HepG2 (cell line): Measurements from ENCODE around the gene HP1BP3. TPM values are rescaled to one million over a fixed set of nuclear protein-coding genes. Genes with fewer than 3 reads are reported as not detected.

Source experiments
- CENPT ChIP-seq: sonication (generic); formaldehyde crosslinking; IDR thresholded peaks from 2 replicates; pipeline ENCODE4 v1.8.0; 2022; ENCODE audit warnings: low read depth, mild to moderate bottlenecking, moderate library complexity, missing genetic modification reagents
- EHMT2 ChIP-seq: fragments of 200-600 bp; sonication (generic); IDR thresholded peaks from 2 replicates; pipeline ENCODE4 v1.7.0; 2017; ENCODE audit warnings: antibody characterized with exemption, low read depth, low read length, borderline replicate concordance
- NFATC3 ChIP-seq: sonication (generic); formaldehyde crosslinking; IDR thresholded peaks from 2 replicates; pipeline ENCODE4 v1.5.1; 2020; ENCODE audit warnings: mild to moderate bottlenecking, missing genetic modification reagents
- PAF1 ChIP-seq: IDR thresholded peaks from 2 replicates; pipeline ENCODE4 v1.6.1; 2016; ENCODE audit warnings: missing genetic modification reagents, missing compliant biosample characterization
- PHF8 ChIP-seq: sonication (generic); formaldehyde crosslinking; IDR thresholded peaks from 2 replicates; pipeline ENCODE4 v1.5.0; 2020; ENCODE audit warnings: missing genetic modification reagents
- SAP130 ChIP-seq: IDR thresholded peaks from 2 replicates; pipeline ENCODE4 v1.6.1; 2016; ENCODE audit warnings: low read depth
- TBX3 ChIP-seq: fragments of 450-650 bp; IDR thresholded peaks from 2 replicates; pipeline ENCODE4 v1.6.1; 2017; ENCODE audit warnings: antibody characterized with exemption, mild to moderate bottlenecking, inconsistent platforms, borderline replicate concordance
- ZNF251 ChIP-seq: sonication (generic); formaldehyde crosslinking; IDR thresholded peaks from 2 replicates; pipeline ENCODE4 v1.9.0; 2021; ENCODE audit warnings: mild to moderate bottlenecking, missing genetic modification reagents
- ZNF670 ChIP-seq: sonication (generic); formaldehyde crosslinking; IDR thresholded peaks from 2 replicates; pipeline ENCODE4 v1.8.0; 2022; ENCODE audit warnings: mild to moderate bottlenecking, missing genetic modification reagents, borderline replicate concordance
- ZNF781 ChIP-seq: sonication (generic); formaldehyde crosslinking; IDR thresholded peaks from 2 replicates; pipeline ENCODE4 v1.5.1; 2020; ENCODE audit warnings: borderline replicate concordance, mild to moderate bottlenecking, missing genetic modification reagents; ENCODE audit errors: not compliant biosample characterization
- polyA plus RNA-seq, 8 experiments: library from polyadenylated mRNA; depleted of rRNA in 3 of 8; stranded (reverse) in 7 of 8; unstranded in 1 of 8; fragments of >200 nt; fragmentation: Illumina TruSeq in 4 of 8; extraction: Trizol in 4 of 8; gene quantifications; 2 replicates each; pipeline versions ENCODE4 v1.2.1 to v1.2.3, GENCODE V29; 2011 to 2016; ENCODE audit warnings: low read depth in 4 of 8, missing spikeins in 1 of 8, mixed read lengths in 1 of 8; ENCODE audit not compliant: insufficient read depth in 1 of 8
- total RNA-seq, 5 experiments: library from RNA; depleted of rRNA; stranded (reverse); fragments of >200 nt; fragmentation: Illumina TruSeq; extraction: Trizol; gene quantifications; 2 replicates each; pipeline ENCODE4 v1.2.3, GENCODE V29; 2016; ENCODE audit warnings: low read depth in 1 of 5
- TF ChIP-seq, protein P1 (sequence below): sonication (generic); formaldehyde crosslinking; IDR thresholded peaks from 2 replicates; pipeline ENCODE4 v1.5.0; 2020; ENCODE audit warnings: mild to moderate bottlenecking, missing genetic modification reagents, borderline replicate concordance
- TF ChIP-seq, protein P2 (sequence below): sonication (generic); formaldehyde crosslinking; IDR thresholded peaks from 2 replicates; pipeline ENCODE4 v1.4.0; 2020; ENCODE audit warnings: low read depth, mild to moderate bottlenecking, missing genetic modification reagents
- TF ChIP-seq, protein P3 (sequence below): sonication (generic); formaldehyde crosslinking; IDR thresholded peaks from 2 replicates; pipeline ENCODE4 v1.8.1; 2023; ENCODE audit warnings: missing genetic modification reagents, inconsistent platforms, borderline replicate concordance
- TF ChIP-seq, protein P4 (sequence below): sonication (generic); formaldehyde crosslinking; IDR thresholded peaks from 2 replicates; pipeline ENCODE4 v1.9.0; 2021; ENCODE audit warnings: missing genetic modification reagents, borderline replicate concordance
- TF ChIP-seq, protein P5 (sequence below): IDR thresholded peaks from 2 replicates; pipeline ENCODE4 v1.6.1; 2012; ENCODE audit warnings: inconsistent platforms
- TF ChIP-seq, protein P6 (sequence below): sonication (generic); formaldehyde crosslinking; IDR thresholded peaks from 2 replicates; pipeline ENCODE4 v1.4.0; 2020; ENCODE audit warnings: missing genetic modification reagents, borderline replicate concordance

The HP1BP3 gene
- total and polyA plus RNA-seq, 2 of the 13 experiments (the other 11 are each of a cell fraction or from before 2014, with no cell fraction given), result 98.5 to 137 TPM

DNA sequence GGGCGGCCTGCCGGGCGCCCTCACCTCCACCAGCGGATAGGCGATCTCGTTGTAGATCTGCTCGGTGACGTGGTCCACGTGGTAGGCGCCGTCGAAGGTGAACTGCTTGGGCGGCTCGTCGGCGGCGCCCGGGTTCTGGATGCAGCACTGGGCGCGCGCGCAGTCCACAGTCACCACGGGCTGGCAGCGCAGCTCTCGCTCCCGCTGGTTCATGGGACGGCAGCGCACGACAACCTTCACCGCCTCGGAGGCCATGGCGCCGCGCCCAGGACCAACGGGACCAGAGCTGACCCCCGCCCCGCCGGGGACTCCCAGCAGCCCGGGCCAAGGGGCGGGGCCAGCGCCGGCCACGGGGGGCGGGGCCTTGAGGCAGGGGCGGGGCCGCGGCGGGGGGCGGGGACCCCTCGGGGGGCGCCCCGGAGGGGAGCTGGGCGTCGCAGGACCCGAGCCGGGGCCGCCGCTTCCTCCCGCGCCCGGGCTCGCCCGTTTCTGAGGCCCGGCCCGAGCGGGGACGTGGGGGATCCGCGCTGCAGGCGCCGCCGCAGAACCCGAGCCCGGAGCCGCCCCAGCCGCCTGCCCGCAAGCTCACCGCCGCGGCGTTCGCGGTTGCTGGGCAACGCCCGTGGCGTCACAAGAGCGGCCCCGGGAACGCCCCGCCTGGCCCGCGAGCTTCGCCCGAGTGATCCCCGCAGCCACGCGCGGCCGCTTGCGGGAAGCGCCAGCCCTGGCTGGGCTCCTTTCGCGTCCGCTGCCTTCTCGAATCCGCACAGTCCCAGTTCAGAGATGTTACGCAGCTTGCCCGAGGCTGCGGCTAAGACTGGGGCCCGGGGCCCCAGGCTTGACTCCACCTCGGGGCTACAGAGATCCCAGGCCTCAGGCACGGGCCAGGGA, 69.4 kb downstream of the HP1BP3 start, which contains the start of gene KIF17 (continued):
- TF ChIP-seq, protein P1, sequence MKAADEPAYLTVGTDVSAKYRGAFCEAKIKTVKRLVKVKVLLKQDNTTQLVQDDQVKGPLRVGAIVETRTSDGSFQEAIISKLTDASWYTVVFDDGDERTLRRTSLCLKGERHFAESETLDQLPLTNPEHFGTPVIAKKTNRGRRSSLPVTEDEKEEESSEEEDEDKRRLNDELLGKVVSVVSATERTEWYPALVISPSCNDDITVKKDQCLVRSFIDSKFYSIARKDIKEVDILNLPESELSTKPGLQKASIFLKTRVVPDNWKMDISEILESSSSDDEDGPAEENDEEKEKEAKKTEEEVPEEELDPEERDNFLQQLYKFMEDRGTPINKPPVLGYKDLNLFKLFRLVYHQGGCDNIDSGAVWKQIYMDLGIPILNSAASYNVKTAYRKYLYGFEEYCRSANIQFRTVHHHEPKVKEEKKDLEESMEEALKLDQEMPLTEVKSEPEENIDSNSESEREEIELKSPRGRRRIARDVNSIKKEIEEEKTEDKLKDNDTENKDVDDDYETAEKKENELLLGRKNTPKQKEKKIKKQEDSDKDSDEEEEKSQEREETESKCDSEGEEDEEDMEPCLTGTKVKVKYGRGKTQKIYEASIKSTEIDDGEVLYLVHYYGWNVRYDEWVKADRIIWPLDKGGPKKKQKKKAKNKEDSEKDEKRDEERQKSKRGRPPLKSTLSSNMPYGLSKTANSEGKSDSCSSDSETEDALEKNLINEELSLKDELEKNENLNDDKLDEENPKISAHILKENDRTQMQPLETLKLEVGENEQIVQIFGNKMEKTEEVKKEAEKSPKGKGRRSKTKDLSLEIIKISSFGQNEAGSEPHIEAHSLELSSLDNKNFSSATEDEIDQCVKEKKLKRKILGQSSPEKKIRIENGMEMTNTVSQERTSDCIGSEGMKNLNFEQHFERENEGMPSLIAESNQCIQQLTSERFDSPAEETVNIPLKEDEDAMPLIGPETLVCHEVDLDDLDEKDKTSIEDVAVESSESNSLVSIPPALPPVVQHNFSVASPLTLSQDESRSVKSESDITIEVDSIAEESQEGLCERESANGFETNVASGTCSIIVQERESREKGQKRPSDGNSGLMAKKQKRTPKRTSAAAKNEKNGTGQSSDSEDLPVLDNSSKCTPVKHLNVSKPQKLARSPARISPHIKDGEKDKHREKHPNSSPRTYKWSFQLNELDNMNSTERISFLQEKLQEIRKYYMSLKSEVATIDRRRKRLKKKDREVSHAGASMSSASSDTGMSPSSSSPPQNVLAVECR (CRISPR knock-in tag), result peak; percentile 47; the same call in 1 of the 2 replicates
- TF ChIP-seq CENPT (CRISPR knock-in tag), result no peak
- TF ChIP-seq, protein P2, sequence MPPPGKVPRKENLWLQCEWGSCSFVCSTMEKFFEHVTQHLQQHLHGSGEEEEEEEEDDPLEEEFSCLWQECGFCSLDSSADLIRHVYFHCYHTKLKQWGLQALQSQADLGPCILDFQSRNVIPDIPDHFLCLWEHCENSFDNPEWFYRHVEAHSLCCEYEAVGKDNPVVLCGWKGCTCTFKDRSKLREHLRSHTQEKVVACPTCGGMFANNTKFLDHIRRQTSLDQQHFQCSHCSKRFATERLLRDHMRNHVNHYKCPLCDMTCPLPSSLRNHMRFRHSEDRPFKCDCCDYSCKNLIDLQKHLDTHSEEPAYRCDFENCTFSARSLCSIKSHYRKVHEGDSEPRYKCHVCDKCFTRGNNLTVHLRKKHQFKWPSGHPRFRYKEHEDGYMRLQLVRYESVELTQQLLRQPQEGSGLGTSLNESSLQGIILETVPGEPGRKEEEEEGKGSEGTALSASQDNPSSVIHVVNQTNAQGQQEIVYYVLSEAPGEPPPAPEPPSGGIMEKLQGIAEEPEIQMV (CRISPR knock-in tag), result peak; percentile 96
- peak; percentile 70 for TF ChIP-seq SAP130 (CRISPR knock-in tag)
- TF ChIP-seq ZNF670 (CRISPR knock-in tag), result no peak
- TF ChIP-seq EHMT2, result peak; percentile 66; the same call in 1 of the 2 replicates
- TF ChIP-seq, protein P3, sequence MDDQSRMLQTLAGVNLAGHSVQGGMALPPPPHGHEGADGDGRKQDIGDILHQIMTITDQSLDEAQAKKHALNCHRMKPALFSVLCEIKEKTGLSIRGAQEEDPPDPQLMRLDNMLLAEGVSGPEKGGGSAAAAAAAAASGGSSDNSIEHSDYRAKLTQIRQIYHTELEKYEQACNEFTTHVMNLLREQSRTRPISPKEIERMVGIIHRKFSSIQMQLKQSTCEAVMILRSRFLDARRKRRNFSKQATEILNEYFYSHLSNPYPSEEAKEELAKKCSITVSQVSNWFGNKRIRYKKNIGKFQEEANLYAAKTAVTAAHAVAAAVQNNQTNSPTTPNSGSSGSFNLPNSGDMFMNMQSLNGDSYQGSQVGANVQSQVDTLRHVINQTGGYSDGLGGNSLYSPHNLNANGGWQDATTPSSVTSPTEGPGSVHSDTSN (CRISPR knock-in tag), result no peak
- TF ChIP-seq ZNF251 (CRISPR knock-in tag), result no peak
- no peak for TF ChIP-seq NFATC3 (CRISPR knock-in tag)
- TF ChIP-seq PAF1 (CRISPR knock-in tag), result no peak
- no peak for TF ChIP-seq ZNF781 (CRISPR knock-in tag)
- TF ChIP-seq, protein P4, sequence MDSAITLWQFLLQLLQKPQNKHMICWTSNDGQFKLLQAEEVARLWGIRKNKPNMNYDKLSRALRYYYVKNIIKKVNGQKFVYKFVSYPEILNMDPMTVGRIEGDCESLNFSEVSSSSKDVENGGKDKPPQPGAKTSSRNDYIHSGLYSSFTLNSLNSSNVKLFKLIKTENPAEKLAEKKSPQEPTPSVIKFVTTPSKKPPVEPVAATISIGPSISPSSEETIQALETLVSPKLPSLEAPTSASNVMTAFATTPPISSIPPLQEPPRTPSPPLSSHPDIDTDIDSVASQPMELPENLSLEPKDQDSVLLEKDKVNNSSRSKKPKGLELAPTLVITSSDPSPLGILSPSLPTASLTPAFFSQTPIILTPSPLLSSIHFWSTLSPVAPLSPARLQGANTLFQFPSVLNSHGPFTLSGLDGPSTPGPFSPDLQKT (CRISPR knock-in tag), result no peak
- TF ChIP-seq, protein P5, sequence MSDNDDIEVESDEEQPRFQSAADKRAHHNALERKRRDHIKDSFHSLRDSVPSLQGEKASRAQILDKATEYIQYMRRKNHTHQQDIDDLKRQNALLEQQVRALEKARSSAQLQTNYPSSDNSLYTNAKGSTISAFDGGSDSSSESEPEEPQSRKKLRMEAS, result no peak; the same call in 1 of the 2 replicates
- no peak for TF ChIP-seq TBX3
- TF ChIP-seq, protein P6, sequence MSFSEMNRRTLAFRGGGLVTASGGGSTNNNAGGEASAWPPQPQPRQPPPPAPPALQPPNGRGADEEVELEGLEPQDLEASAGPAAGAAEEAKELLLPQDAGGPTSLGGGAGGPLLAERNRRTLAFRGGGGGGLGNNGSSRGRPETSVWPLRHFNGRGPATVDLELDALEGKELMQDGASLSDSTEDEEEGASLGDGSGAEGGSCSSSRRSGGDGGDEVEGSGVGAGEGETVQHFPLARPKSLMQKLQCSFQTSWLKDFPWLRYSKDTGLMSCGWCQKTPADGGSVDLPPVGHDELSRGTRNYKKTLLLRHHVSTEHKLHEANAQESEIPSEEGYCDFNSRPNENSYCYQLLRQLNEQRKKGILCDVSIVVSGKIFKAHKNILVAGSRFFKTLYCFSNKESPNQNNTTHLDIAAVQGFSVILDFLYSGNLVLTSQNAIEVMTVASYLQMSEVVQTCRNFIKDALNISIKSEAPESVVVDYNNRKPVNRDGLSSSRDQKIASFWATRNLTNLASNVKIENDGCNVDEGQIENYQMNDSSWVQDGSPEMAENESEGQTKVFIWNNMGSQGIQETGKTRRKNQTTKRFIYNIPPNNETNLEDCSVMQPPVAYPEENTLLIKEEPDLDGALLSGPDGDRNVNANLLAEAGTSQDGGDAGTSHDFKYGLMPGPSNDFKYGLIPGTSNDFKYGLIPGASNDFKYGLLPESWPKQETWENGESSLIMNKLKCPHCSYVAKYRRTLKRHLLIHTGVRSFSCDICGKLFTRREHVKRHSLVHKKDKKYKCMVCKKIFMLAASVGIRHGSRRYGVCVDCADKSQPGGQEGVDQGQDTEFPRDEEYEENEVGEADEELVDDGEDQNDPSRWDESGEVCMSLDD (CRISPR knock-in tag), result no peak
- 0 out of 2 replicates have a peak, but pooled peaks have one; percentile 23 for TF ChIP-seq PHF8 (CRISPR knock-in tag)
